Measurements from ENCODE around the gene RELL2. TPM values are rescaled to one million over a fixed set of nuclear protein-coding genes. Genes with fewer than 3 reads are reported as not detected.

RELL2 gene
- total RNA-seq, 1 donor, result 5.1 TPM

GRCh38 chr5:141685591-141685990 lies 48.8 kb downstream of the RELL2 start:
- Histone ChIP-seq H3K4me3 (ENCODE audit: insufficient read depth, low read length) (no peak overlapping the region), H2AFZ (ENCODE audit: low read length) (no peak overlapping the region), H3K4me2 (ENCODE audit: insufficient read depth, low read length) (no peak overlapping the region), H3K9me3 (ENCODE audit: low read depth, low read length) (no peaks in the 10 kb centered on the region), H3K36me3 (ENCODE audit: insufficient read depth, low read length) (no peaks in the 10 kb centered on the region), H4K20me1 (ENCODE audit: insufficient read depth, low read length) (no peaks in the 10 kb centered on the region), H3K79me2 (ENCODE audit: insufficient read depth, low read length) (no peaks in the 10 kb centered on the region), H3K4me1 (ENCODE audit: insufficient read depth, low read length) (peaks cover 13% of the 10 kb centered on the region), H3K27ac (ENCODE audit: low read depth, low read length) (no peak overlapping the region), H3K27me3 (ENCODE audit: insufficient read depth, low read length) (peaks cover 13% of the 10 kb centered on the region)
- TF ChIP-seq CTCF (IDR thresholded peaks at IDR 0.05; ENCODE audit: extremely low read depth, low read depth, low read length), result no peak
- DNase-seq (ENCODE audit: insufficient read length, low spot score, missing footprints), result peak; percentile 41

- Histone ChIP-seq H3K9me3 (ENCODE audit: low read depth, low read length) (no peaks in the 10 kb centered on the region), H3K4me2 (ENCODE audit: insufficient read depth, low read length) (no peak overlapping the region), H3K4me3 (ENCODE audit: insufficient read depth, low read length) (no peak overlapping the region), H4K20me1 (ENCODE audit: insufficient read depth, low read length) (no peaks in the 10 kb centered on the region), H3K79me2 (ENCODE audit: insufficient read depth, low read length) (no peaks in the 10 kb centered on the region), H3K36me3 (ENCODE audit: insufficient read depth, low read length) (no peaks in the 10 kb centered on the region), H2AFZ (ENCODE audit: low read length) (no peak overlapping the region), H3K4me1 (ENCODE audit: insufficient read depth, low read length) (peaks cover 2% of the 10 kb centered on the region), H3K27me3 (ENCODE audit: insufficient read depth, low read length) (peaks cover 25% of the 10 kb centered on the region), H3K27ac (ENCODE audit: low read depth, low read length) (no peak overlapping the region)
- DNase-seq (ENCODE audit: insufficient read length, low spot score, missing footprints), result peak; percentile 21
- TF ChIP-seq CTCF (IDR thresholded peaks at IDR 0.05; ENCODE audit: extremely low read depth, low read depth, low read length), result no peak
These were observed 50.0 kb downstream of the RELL2 start for GRCh38 chr5:141686648-141687416.

Small RNAs within 50 kb of the gene (small RNA-seq; reads per million reads assigned to genes)
- not detected for gene RPS27AP10

Other genes starting within 250 kb of the RELL2 start
- gene PCDHGB4, start 249.3 kb upstream of the RELL2 start, total RNA-seq, result 14.1 and 15.9 TPM in 2 replicates
- 3.5 and 3.6 TPM in 2 replicates for gene PCDHGA8, start 244.4 kb upstream of the RELL2 start, total RNA-seq
- gene PCDHGB5, start 239.1 kb upstream of the RELL2 start, total RNA-seq, result 21.5 and 24.2 TPM in 2 replicates
- gene PCDHGA9, start 234.2 kb upstream of the RELL2 start, total RNA-seq, result 6.2 and 6.5 TPM in 2 replicates
- 6.2 and 8.0 TPM in 2 replicates for gene PCDHGB6, start 229.0 kb upstream of the RELL2 start, total RNA-seq
- 23.2 and 24.8 TPM in 2 replicates for gene PCDHGA10, start 224.0 kb upstream of the RELL2 start, total RNA-seq
- gene PCDHGB7, start 219.3 kb upstream of the RELL2 start, total RNA-seq, result 18.5 and 19.2 TPM in 2 replicates
- gene PCDHGA11, start 215.9 kb upstream of the RELL2 start, total RNA-seq, result 12.3 and 16.5 TPM in 2 replicates
- 20.6 and 33.6 TPM in 2 replicates for gene PCDHGA12, start 206.5 kb upstream of the RELL2 start, total RNA-seq
- gene PCDHGC3, start 161.0 kb upstream of the RELL2 start, total RNA-seq, result 59.4 and 91.3 TPM in 2 replicates
- gene PCDHGC4, start 152.0 kb upstream of the RELL2 start, total RNA-seq, result 2.9 and 3.8 TPM in 2 replicates
- gene PCDHGC5, start 147.9 kb upstream of the RELL2 start, total RNA-seq, result 3.6 and 5.3 TPM in 2 replicates
- 18.5 and 19.2 TPM in 2 replicates for gene DIAPH1, start 18.0 kb upstream of the RELL2 start, total RNA-seq
- gene HDAC3, start 148 bp upstream of the RELL2 start, total RNA-seq, result 47.8 and 50.4 TPM in 2 replicates
- gene FCHSD1, start 14.4 kb downstream of the RELL2 start, total RNA-seq, result 21.8 and 22.4 TPM in 2 replicates
- 2.1 and 2.2 TPM in 2 replicates for gene ARAP3, start 45.2 kb downstream of the RELL2 start, total RNA-seq
- 0.29 and 1.4 TPM in 2 replicates for gene PCDH1, start 241.4 kb downstream of the RELL2 start, total RNA-seq